ENCODE data around the gene C3orf22.
"Not testable (repeated sequence)": the region's sequence is repeated elsewhere in the genome, so short reads cannot be mapped to it uniquely, and the experiment has no call there.

Gene C3orf22

DNA sequence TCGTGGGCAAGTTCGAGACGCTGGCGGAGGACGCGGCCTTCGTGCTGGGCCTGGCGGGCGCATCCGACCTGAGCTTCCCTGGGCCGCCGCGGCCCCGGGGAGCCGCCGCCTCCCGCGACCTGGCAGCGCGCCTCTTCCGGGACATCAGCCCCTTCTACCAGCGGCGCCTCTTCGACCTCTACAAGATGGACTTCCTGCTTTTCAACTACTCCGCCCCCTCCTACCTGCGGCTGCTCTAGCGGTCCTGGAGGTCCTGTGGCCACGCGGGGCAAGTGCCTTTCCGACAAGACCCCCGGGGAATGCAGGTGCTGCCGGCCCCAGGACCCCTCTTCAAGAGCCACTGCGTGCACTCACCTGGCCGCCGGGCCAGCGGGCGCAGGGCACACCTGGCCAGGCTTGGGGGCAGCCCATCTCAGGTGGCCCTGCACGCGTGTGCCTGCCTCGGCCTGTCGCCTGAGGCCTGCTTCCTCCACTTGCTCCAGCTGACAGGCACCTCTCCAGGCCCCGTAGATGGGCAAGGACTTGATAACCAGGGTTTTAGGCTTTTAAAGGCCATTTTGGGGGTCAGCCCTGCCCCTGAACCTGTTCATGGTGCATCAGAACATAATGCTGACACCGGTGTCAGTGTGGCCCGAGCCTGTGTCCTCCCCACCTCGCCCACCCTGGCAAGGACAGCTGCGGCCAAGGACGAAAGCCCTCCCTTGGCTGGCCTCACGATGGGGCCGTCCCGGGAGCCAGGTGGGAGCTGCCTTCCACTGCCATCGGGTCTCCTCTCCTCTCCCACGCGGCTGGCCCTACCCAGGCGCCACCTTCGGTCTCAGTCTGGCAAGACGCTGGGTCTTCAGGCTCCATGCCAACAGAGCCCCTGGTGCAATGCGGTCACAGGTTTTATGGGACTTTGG lies 16.1 kb downstream of the C3orf22 start:
- no peak for DNase-seq

- no peak for DNase-seq
Observed at GRCh38 chr3:126541628-126542339, 16.9 kb downstream of the C3orf22 start.

DNA sequence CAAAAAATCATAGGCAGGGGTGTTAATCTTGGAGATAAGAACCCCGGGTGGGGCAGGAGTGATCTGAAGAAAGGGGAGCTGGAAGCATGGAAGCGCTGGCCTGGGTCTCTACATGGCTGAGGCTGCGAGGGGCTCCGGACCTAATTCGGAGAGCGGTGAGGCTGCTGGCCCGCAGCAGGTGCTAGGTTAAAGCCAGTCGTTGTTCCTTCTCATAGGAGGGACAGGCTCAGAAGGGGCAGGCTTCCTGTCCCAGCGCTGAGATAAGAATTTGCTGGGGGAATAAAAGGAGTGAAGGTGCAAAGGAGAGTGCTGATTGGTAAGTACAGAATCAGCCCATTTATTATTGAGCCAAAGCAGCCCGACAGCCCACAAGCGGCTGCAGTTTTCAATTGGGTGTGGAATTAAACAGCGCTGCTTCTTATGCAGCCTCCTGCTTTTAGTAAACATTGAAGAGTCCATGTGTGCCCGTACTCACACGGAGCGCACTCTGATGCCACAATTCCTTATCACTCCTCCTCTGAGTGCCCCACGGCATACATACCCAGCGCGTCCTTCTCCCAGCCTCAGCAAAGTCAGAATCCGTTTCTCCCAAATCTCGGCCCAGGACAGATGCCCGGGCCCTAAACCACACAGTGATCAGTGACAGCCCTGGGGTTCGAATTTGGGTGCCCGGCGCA lies 17.6 kb downstream of the C3orf22 start:
- DNase-seq = no peak

GRCh38 chr3:126540342-126540849 lies 18.3 kb downstream of the C3orf22 start:
- DNase-seq = no peak

GRCh38 chr3:126539558-126540250 lies 19.0 kb downstream of the C3orf22 start:
- DNase-seq = no peak

GRCh38 chr3:126538966-126539365 lies 19.8 kb downstream of the C3orf22 start:
- no peak for DNase-seq

- no peak for DNase-seq
Observed at GRCh38 chr3:126538316-126538715, 20.4 kb downstream of the C3orf22 start.

- peak; percentile 1 for DNase-seq
Observed at GRCh38 chr3:126537730-126538281, 20.9 kb downstream of the C3orf22 start.

DNA sequence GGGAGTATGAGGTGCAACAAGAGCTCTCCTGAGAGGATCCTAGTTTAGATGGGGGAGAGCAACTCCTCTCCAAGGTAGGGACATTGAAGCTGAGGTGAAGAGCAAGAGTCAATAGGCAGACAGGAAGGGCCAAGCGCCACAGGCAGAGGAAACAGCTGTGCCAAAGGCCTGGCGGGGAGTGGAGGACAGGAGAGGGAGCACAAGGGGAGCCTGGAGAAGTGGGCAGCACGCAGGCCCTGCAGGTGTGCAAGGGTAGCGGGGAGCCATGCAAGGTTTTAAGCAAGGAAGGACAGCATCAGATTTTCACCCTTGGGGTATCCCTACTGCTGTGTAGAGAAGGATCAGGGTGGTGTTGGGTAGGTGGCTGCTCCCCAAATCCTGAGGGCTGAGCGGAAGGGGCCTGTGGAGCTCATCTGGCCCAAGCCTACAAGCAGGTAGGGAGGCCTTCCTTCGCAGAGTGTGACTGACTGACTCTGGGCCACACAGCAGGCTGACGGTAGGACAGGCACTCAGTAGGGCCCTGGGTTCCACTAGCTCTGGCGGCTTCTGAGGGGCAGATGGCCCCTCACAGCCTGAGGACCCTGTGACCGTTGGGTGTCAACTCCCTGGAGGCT lies 21.5 kb downstream of the C3orf22 start:
- no peak for DNase-seq

DNA sequence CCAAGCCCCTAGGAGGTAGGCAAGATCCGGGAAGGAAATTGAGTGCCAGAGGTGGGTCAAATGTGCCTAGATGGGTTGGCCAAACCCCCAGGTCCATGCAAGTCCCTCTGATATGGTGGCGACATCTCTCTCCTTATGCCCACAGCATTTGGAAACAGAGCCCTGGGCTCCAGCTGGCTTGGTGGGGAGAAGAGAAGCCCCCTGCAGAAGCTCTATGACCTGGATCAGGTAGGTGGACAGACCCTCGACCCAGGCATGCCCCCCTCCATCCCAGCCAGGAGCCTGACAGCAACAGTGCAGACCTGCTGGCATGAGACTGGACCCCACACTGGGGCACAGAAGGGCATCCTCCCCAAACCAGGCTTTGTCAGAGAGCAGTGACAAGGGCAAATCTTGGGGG lies 22.6 kb downstream of the C3orf22 start:
- DNase-seq = no peak

DNA sequence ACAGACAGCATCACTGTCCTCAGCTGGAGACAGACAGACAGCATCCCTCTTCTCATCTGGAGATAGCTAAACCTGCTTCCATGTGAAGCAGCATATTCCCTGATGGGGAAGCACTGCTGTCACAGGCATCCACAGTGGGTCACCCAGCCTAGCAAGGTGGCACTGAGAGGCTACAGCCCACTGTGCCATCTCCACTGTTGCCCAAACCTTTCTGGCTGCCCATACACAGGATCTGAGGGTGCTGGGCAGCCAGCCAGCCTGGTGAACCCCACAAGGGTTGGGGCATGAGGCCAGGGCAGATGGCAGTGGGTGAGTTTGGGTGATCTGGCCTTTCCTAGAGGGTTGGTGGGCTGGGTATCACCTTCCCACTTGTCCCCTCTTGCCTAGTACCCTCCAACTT lies 23.1 kb downstream of the C3orf22 start:
- DNase-seq = no peak

DNA sequence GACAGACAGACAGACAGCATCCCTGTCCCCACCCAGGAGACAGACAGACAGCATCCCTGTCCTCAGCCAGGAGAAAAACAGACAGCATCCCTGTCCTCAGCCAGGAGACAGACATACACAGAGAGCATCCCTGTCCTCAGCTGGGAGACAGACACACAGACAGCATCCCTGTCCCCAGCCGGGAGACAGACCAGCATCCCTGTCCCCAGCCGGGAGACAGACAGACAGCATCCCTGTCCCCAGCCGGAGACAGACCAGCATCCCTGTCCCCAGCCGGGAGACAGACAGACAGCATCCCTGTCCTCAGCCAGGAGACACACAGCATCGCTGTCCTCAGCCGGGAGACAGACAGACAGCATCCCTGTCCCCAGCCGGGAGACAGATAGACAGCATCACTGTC lies 24.0 kb downstream of the C3orf22 start:
- not testable (repeated sequence) for DNase-seq

DNA sequence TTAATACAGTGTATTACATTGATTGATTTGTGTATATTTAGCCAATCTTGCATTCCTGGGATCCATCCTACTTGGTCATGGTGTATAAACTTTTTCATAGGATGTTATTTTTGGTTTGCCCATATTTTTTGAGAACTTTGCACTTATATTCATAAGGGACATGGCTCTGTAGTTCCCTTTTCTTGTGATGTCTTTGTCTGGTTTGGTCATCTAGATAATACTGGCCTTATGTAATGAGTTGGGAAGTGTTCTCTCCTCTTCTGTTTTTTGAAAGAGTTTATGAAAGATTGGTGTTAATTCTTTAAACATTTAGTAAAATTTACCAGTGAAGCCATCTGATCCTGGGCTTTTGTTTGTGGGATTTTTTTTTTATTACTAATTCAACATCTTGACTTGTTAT lies 25.2 kb downstream of the C3orf22 start:
- DNase-seq = no peak

GRCh38 chr3:126531051-126531330 lies 27.7 kb downstream of the C3orf22 start:
- no peak for DNase-seq

GRCh38 chr3:126530171-126531050 lies 28.3 kb downstream of the C3orf22 start:
- no peak for DNase-seq

DNA sequence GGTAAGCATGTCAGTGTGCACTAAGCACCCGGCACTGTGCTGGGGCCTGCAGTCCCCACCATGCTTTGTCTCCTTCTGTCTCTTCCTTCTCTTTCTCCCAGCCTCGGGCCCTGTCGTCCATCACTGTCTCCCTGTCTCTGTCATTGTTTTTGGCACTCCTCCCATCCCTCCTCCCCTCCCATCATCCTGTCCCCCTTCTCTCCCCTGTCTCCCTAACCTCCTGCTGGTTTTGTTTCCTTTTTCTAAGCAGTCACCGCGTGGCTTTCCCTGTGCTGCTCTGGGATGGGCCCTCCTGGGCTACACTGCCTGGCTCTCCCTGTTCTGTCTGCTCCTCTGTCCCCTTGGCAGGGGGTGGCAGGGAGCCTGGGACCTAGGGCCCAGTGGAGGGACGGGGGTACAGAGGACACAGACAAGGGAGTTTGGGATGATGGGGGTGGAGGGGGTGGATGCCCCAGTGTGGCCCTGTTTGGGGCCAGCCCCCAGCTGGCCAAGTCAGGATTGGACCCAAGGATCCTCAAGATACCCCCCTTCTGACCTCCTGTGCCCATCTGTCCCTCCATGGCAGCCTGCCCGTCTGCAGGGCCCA lies 29.1 kb downstream of the C3orf22 start:
- DNase-seq = no peak

DNA sequence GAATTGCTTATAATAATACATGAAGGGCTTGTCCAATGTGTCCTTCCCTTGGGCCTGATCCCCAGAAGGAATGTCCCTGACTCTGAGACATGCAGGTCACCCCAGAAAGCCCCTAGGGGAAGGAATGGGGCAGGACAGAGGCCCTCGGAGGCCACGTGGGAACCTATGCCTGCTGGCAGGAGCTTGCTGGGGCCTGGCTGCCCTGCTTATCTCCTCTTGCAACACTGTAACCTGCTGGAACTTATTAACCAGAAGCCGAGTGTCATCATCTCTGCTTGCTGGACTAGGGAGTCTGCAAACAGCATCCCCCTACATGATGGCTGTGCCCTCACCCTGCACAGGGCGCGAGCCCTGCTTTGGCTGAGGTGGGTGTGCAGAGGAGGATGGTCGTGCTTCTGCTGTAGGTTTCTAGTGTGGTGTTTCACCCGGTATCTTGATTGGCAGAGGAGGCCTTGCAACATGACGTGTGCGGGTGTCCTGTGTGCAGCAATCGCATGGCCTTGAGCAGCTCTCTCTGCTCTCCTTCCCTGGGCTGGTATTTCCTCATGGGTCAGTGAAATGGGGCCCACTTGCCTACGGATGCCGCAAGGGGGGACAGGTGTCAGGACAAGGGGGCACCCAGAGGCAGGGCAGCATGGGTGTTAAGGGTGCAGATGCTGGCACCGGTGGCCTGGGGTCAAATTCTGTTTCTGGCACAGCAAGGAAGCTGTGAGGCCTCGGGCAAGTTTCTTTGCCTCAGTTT lies 29.8 kb downstream of the C3orf22 start:
- DNase-seq = no peak

DNA sequence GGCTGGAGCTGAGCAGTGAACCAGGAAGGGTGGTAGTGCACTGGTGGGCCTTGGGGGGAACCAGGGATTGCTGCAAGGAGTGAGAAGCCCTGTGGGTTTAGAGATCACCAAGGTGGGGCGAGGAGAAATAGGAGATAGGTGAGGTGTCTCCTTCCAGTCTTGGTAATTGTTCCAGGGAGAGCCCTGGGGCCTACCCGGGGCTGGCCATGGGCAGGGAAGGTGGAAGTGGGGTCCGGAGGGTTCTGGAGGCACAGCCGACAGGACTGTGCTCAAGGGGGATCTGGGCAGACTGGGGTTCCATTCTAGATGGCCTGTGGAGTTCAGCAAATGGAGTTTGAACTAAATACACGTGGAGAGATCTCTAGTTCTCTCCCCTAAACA lies 30.3 kb downstream of the C3orf22 start:
- DNase-seq = no peak

DNA sequence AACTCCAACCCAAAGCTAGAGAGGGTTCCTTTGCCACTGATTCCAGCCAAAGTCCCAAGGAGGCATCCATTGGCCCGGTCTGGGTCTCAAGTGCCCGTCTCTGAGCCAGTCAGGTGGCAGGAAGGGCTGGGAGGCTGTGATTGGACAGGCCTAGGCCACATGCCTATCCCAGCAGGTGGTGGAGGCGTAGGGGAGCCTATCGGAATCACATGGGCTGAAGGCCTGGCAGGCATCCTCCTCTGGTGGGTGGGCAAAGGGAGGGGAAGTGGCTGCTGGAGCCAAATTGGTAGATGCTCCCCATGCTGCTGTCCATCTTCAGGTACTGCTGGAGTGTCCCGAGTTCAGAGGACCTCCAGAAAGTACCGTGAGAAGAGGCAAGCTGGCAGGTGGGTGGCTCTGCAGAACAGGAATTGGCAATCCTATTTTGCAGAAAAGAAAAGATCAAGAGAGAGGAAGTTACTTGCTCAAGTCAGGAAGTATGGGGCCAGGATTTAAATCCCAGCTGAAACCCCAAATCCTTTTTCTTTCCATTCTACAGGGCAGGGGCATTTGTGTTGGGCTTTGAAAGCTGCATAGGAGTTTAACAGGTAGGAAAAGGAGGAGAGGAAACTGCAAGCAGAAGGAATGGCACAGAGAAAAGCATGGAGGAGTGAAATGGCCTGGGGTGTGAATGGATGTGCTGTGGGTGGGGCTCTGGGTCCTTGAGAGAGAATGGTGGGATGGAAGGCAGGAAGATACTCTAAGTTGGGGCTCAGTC lies 31.1 kb downstream of the C3orf22 start:
- DNase-seq = no peak

Measured in activated CD4-positive, CD25-positive, alpha-beta regulatory T cell treated with anti-CD3 and anti-CD28 coated beads, Interleukin-2, amount 50 U/mL, for 72 hours (primary cell).